HG03558 (cell line): Measurements from ENCODE around the gene ZSWIM3.
"Not testable (repeated sequence)": the region's sequence is repeated elsewhere in the genome, so short reads cannot be mapped to it uniquely, and the experiment has no call there.

ENCODE experiments used
- ATAC-seq: cut with Tn5 transposase; IDR thresholded peaks from one replicate; pipeline ENCODE4 v1.9.1; 2021; ENCODE audit warnings: moderate number of reproducible peaks; ENCODE audit not compliant: unreplicated experiment; ENCODE audit errors: extremely low read depth

ZSWIM3 gene

GRCh38 chr20:45859916-45860315 lies 2.5 kb downstream of the ZSWIM3 start:
- no peak for ATAC-seq

- ATAC-seq: no peak
Measured at GRCh38 chr20:45860560-45861220, 3.3 kb downstream of the ZSWIM3 start.

DNA sequence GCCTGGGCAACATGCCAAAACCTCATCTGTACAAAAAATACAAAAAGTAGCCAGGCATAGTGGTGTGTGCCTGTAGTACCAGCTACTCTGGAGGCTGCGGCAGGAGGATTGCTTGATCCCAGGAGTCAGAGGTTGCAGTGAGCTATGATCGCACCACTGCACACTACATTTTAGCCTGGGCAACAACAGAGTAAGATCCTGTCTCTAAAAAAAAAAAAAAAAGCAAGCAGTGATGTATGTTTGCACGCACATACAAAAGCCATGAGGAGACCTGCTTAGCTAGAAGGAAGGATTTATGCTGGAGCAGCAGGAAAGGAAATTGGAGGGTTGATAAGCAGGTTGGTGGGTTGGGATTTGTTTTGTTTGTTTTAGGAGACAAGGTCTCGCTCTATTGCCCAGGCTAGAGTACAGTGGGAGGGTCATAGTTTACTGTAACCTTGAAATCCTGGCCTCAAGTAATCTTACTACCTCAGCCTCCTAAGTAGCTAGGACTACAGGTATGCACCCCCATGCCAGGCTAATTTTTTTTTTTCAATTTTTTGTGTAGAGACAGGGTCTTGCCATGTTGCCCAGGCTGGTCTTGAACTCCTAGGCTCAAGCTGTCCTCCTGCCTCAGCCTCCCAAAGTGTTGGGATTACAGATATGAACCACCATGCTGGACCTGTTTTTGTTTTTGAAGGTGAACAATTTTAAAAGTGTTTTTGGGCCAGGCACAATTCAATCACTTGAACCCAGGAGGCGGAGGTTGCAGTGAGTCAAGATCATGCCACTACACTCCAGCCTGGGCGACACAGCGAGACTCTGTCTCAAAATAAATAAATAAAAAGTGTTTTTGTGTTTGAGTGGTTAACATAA lies 4.0 kb downstream of the ZSWIM3 start:
- ATAC-seq: no peak

DNA sequence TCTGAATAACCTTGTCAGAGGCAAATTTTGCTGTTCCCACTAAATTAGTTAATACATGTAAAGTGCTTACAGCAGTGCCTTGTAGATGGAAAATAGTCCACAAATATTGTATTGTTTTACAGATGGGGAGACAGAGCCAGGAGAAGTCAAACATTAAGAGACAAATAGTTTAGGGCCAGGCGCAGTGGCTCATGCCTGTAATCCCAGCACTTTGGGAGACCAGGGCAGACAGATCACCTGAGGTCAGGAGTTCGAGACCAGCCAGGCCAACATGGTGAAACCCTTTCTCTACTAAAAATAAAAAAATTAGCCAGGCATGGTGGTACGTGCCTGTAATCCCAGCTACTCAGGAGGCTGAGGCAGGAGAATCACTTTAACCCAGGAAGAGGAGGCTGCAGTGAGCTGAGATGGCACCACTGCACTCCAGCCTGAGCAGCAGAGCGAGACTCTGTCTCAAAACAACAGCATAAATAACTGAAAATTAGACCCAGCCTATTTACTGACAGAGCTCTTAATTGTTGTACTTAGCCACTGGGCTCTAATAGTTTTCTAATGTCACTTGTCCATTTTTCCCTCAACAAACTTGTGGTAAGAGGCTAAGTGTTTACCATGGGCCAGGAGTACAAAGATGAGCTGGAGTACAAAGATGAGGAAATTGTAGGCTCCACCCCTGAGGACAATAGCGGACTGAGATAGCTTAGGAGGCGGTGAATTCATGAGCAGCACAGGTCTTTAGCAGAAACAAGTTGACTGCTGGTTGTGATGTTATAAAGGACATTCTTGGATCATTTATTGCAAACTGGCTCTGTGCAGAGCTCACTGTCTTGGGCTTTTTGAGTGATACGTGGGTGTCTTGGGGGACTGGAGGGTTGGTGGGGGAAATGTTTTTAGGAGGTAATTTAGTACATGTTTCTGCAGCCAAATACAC lies 6.4 kb downstream of the ZSWIM3 start:
- no peak for ATAC-seq

GRCh38 chr20:45866454-45866853 lies 9.0 kb downstream of the ZSWIM3 start:
- ATAC-seq: no peak

DNA sequence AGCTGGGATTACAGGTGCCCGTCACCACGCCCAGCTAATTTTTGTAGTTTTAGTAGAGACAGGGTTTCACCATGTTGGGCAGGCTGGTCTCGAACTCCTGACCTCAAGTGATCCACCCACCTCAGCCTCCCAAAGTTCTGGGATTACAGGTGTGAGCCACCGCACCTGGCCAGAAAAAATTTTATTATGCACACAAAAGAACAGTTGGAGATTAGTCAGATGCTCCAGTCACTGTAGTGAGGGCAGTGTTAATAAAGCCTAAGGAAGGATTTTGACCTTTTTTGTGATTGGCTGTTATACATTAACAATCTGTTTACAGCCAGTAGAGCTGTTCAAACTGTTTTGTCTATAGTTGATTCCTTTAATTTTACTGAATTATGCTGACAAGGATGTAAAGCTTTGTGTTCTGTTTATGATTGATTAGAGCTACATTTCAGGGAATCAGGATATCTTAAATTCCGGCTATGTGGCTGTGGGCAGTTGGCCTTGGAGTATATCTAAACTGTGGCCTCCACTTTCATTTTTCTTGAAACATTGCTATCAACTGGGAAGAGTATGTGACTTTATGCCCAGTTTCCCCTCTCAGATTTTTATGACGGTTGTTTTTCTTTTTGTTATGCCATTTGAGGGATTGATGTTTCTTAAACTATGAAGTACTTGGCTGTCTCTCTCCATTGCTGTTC lies 9.9 kb downstream of the ZSWIM3 start:
- ATAC-seq: no peak

DNA sequence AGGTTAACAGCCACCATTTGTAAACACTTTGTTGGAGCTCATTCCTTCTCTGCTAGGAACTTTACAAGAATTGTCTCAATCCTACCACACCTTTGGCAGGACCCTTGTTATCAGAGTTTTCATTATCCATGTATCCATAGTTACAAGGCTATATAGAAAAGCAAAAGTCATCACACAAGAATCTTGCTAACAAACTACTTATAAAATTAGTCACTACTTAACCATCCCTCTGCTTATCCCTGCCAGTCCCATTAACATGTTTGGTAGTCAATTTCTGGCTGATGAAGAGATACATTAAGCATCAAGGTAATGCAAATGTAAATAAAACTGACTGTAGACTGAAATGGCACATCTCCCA lies 10.4 kb downstream of the ZSWIM3 start:
- ATAC-seq: no peak

GRCh38 chr20:45872626-45873025 lies 15.2 kb downstream of the ZSWIM3 start:
- no peak for ATAC-seq

DNA sequence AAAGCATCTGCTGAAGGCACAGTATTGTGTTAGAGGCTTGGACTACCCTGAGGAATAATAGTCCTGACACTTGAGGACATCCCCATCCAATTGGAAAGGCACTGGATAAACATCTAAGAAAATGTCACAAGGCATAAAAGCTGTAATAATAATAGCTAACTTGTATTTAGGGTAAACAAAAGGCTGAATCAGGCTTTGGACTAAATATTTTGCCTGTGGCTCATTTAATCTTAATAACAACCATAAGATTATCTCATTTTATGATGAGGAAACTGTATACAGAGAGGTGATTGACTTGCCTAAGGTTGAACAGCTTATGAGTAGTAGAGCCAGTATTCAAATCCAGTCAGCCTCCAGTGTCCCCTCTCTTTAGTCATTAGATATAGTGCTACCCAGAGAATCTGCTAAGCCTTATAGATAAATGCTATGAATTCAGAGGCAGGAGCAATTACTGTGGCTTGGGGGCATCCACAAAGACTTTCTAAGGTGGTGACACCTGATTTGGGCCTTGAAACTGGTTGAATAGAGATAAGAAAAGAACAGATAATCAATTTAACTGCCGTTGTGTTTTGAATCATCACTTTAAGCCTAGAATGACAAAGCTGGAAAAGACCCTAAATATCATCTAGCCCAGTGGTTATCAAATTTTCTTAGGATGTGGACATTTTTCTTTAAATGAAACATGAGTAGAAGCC lies 16.1 kb downstream of the ZSWIM3 start:
- no peak for ATAC-seq

DNA sequence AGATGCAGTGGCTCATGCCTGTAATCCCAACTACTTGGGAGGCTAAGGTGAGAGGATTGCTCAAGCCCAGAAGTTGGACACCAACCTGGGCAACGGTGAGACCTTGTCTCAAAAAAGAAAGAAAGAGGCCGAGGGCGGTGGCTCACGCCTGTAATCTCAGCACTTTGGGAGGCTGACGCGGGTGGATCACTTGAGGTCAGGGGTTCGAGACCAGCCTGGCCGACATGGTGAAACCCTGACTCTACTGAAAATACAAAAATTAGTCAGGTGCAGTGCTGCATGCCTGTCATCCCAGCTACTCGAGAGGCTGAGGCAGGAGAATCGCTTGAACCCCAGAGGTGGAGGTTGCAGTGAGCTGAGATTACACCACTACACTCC lies 16.7 kb downstream of the ZSWIM3 start:
- not testable (repeated sequence) for ATAC-seq

GRCh38 chr20:45874576-45874975 lies 17.2 kb downstream of the ZSWIM3 start:
- no peak for ATAC-seq

GRCh38 chr20:45878076-45878761 lies 20.8 kb downstream of the ZSWIM3 start:
- no peak for ATAC-seq

GRCh38 chr20:45880988-45881788 lies 23.8 kb downstream of the ZSWIM3 start, which contains the start of gene ZSWIM1:
Gene ZSWIM1, plus strand, starts transcription at chr20:45881227. Its CDS starts 1,366 bp downstream, at chr20:45882593.
- peak; percentile 91 for ATAC-seq

DNA sequence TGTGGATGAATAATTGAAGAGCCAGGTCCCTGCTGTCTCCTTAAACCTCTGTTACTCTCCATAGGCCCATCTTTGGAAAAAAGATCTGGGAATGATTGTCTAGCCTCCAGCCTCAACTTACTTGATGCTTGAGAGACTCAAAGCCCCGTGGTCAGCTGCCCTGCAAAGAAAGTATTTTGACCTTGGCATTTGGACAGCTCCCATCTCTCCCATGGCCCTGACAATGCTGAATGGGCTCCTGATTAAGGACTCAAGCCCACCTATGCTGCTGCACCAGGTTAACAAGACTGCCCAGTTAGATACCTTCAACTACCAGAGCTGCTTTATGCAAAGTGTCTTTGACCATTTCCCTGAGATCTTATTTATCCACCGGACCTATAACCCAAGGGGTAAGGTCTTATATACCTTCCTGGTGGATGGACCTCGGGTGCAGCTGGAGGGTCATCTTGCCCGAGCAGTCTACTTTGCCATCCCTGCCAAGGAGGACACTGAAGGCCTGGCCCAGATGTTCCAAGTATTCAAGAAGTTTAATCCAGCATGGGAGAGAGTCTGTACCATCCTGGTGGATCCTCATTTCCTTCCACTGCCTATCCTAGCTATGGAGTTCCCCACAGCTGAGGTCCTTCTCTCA lies 25.2 kb downstream of the ZSWIM3 start:
- no peak for ATAC-seq

DNA sequence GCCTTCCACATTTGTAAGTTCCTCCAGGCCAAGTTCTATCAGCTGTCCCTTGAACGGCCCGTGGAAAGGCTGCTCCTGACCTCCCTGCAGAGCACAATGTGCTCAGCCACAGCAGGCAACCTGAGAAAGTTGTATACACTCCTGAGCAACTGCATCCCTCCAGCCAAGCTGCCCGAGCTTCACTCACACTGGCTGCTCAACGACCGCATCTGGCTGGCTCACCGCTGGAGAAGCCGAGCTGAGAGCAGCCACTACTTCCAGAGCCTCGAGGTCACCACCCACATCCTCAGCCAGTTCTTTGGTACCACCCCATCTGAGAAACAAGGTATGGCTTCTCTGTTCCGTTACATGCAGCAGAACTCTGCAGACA lies 25.7 kb downstream of the ZSWIM3 start:
- ATAC-seq: no peak

DNA sequence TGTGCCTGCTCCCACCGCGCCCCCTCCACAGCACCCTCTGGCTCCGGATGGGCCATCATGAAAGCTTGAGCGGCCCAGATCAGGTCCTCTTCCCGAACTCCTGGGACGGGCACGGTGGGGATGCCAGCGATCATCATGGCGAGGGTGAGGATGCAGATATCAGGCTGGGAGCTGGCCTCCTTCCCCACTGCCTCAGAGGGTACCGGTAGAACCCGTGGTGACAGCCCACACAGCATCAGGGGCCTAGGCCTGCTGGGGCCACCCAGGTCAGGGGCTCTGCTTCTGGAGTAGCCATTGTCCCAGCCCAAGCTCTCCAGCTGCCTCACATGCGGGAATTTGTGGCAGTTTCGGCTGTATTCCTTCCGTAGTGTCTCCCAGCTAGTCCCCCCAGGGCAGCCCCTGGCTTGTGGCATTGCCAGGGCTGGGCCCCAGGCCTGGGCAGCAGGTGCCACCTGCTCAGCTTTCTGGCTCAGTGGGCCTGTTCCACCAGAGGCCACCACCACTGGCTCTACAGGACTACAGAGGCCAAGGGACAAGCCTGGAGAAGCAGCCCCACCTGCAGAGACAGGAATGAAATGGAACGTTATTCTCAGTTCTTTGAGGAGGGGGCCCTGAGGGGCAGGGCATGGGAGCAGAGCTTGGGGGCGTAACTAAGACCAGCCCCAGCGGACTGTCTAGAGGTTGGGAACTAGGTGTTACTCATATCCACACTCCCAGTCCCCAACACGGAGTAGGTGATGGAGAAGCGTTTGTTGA lies 29.4 kb downstream of the ZSWIM3 start:
- no peak for ATAC-seq

DNA sequence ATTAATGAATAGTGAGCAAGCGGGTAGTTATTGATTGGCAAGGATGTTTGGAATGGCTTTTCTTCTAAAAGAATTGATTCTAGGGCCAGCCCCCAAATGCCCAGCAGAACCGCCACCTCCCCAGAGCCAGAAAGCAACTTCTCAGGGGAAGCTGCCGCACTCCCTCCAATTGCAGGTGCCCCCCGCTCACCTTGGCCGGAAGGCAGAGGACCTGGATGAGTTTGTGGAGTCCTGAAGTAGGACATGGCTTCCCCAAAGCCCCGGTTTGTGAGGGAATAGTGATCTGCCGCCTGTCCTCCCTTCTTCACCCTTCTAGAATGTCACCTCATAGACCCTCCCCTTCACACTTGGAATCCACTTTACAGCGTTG lies 29.9 kb downstream of the ZSWIM3 start, which contains the start of gene SPATA25:
Gene SPATA25, minus strand, starts transcription at position 277 of the 370 bp plus-strand sequence. Its CDS starts 32 bp downstream, at position 245.
- ATAC-seq: no peak
